DND-41 (cell line): ENCODE results near the gene CARMIL1.
"Not testable (repeated sequence)": the region's sequence is repeated elsewhere in the genome, so short reads cannot be mapped to it uniquely, and the experiment has no call there.

Experiments used
- ATAC-seq: fragments of 200-7000 bp; cut with Tn5 transposase; 3 replicates; pipeline ENCODE4 v1.9.1; 2021; ENCODE audit warnings: low read depth; ENCODE audit not compliant: insufficient read depth
- DNase-seq: peaks from one replicate; pipeline ENCODE4 v3.0.0-alpha.2; 2020
- H2AFZ ChIP-seq: 2 replicates; pipeline ENCODE4 v1.6.0; 2012; ENCODE audit warnings: low read depth, low read length
- H3K27ac ChIP-seq: 2 replicates; pipeline ENCODE4 v1.5.1; 2012; ENCODE audit warnings: low read length, inconsistent platforms
- H3K27me3 ChIP-seq: fragments of 200-600 bp; sonication (generic); 2 replicates; pipeline ENCODE4 v1.6.0; 2012; ENCODE audit warnings: low read length, mild to moderate bottlenecking, inconsistent platforms; ENCODE audit not compliant: insufficient read depth, poor library complexity
- H3K36me3 ChIP-seq: 2 replicates; pipeline ENCODE4 v1.5.1; 2012; ENCODE audit warnings: low read length, inconsistent platforms; ENCODE audit not compliant: insufficient read depth
- H3K4me1 ChIP-seq: 2 replicates; pipeline ENCODE4 v1.5.1; 2012; ENCODE audit warnings: mild to moderate bottlenecking, low read length; ENCODE audit not compliant: insufficient read depth
- H3K4me2 ChIP-seq: 2 replicates; pipeline ENCODE4 v1.6.0; 2012; ENCODE audit warnings: mild to moderate bottlenecking, moderate library complexity, low read length, inconsistent platforms; ENCODE audit not compliant: insufficient read depth
- H3K4me3 ChIP-seq, 2 experiments: fragments of 200-600 bp in 1 of 2; shearing (Covaris generic) in 1 of 2; 2 replicates each; pipeline ENCODE4 v1.5.1; 2012 to 2016; ENCODE audit warnings: inconsistent platforms in 2 of 2, low read length in 2 of 2, mild to moderate bottlenecking in 2 of 2, low read depth in 1 of 2, moderate library complexity in 1 of 2
- H3K79me2 ChIP-seq: 2 replicates; pipeline ENCODE4 v1.6.0; 2012; ENCODE audit warnings: low read length, inconsistent platforms; ENCODE audit not compliant: insufficient read depth
- H3K9ac ChIP-seq: 2 replicates; pipeline ENCODE4 v1.6.0; 2012; ENCODE audit warnings: low read depth, mild to moderate bottlenecking, inconsistent platforms, low read length, moderate library complexity
- H3K9me3 ChIP-seq: 2 replicates; pipeline ENCODE4 v1.5.1; 2012; ENCODE audit warnings: low read length, moderate library complexity, mild to moderate bottlenecking, inconsistent platforms; ENCODE audit not compliant: insufficient read depth, severe bottlenecking
- H4K20me1 ChIP-seq: 2 replicates; pipeline ENCODE4 v1.6.0; 2012; ENCODE audit warnings: low read length; ENCODE audit not compliant: insufficient read depth
- EZH2 ChIP-seq: IDR thresholded peaks from 3 replicates; pipeline ENCODE4 v1.6.1; 2012; ENCODE audit warnings: borderline replicate concordance, low read depth, mild to moderate bottlenecking, moderate library complexity, low read length, inconsistent platforms; ENCODE audit not compliant: severe bottlenecking
- TF ChIP-seq, protein P1 (sequence below): IDR thresholded peaks from 2 replicates; pipeline ENCODE4 v1.5.1; 2012; ENCODE audit warnings: borderline replicate concordance, low read length, moderate library complexity, mild to moderate bottlenecking; ENCODE audit not compliant: poor library complexity, severe bottlenecking; ENCODE audit errors: extremely low read depth

Gene CARMIL1

DNA sequence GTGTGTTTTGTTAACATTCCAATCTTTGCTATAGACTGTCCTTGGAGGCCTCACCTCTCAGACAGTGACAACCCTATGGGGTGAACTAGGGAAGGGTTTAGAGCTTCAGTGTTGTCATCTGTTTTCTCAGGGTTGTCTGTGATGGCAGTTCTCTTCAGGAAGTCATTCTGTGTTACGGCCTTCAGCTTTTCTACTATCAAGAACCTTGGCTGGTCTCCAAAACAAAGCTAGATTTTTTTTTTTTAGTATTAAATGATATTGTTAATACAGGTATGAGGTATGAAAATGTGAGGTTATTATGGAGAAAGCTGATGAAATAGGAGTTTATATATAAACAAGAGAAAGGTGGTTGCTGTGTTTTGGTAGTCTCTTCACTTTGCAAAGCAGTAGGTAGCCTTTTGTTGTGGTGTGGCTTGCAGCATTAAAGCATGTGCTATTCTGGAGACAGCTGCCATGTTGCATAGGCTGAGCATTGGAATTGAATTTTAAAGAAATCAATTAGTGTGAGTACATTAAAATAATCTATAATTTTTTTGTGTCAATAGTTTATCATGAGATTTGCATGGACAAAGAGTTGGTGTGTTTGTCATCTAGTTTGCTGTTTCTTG is 162.6 kb downstream of the CARMIL1 start:
- Histone ChIP-seq H3K9ac (no peak overlapping the region), H3K4me3 (no peak overlapping the region), H3K79me2 (no peaks in the 10 kb centered on the region), H3K4me2 (no peak overlapping the region), H3K9me3 (peaks cover 3% of the 10 kb centered on the region), H2AFZ (no peak overlapping the region), H4K20me1 (no peaks in the 10 kb centered on the region), H3K27ac (no peak overlapping the region), H3K4me1 (no peaks in the 10 kb centered on the region), H3K36me3 (no peaks in the 10 kb centered on the region), H3K27me3 (peaks cover 7% of the 10 kb centered on the region)
- TF ChIP-seq, protein P1, sequence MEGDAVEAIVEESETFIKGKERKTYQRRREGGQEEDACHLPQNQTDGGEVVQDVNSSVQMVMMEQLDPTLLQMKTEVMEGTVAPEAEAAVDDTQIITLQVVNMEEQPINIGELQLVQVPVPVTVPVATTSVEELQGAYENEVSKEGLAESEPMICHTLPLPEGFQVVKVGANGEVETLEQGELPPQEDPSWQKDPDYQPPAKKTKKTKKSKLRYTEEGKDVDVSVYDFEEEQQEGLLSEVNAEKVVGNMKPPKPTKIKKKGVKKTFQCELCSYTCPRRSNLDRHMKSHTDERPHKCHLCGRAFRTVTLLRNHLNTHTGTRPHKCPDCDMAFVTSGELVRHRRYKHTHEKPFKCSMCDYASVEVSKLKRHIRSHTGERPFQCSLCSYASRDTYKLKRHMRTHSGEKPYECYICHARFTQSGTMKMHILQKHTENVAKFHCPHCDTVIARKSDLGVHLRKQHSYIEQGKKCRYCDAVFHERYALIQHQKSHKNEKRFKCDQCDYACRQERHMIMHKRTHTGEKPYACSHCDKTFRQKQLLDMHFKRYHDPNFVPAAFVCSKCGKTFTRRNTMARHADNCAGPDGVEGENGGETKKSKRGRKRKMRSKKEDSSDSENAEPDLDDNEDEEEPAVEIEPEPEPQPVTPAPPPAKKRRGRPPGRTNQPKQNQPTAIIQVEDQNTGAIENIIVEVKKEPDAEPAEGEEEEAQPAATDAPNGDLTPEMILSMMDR, result no peak
- TF ChIP-seq EZH2, result no peak
- ATAC-seq (no peak), DNase-seq (no peak)

DNA sequence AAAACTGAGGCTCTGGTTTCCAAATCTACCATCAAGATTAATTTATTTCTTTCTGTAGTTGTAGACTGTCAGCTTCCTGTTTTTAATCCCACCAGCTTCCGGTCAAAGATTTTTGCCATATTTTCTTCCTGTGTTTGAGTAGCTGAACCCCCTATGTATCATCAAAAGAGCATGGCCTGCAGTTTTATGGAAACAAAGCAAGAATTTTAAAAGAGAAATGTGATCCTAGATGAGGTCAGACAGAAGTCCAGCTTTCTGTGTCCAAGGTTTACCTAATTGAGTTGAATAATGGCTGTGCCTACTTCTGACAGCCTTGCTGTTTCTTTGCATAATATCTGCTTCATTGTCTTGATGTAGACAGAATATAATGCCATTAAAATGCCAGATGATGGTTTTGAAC is 163.7 kb downstream of the CARMIL1 start:
- Histone ChIP-seq H3K4me2 (no peak overlapping the region), H3K9me3 (peaks cover 3% of the 10 kb centered on the region), H3K27me3 (no peaks in the 10 kb centered on the region), H3K4me1 (no peaks in the 10 kb centered on the region), H3K9ac (no peak overlapping the region), H3K36me3 (no peaks in the 10 kb centered on the region), H3K79me2 (no peaks in the 10 kb centered on the region), H3K4me3 (no peak overlapping the region), H4K20me1 (no peaks in the 10 kb centered on the region), H2AFZ (no peak overlapping the region), H3K27ac (no peak overlapping the region)
- DNase-seq (no peak), ATAC-seq (no peak)
- TF ChIP-seq EZH2, result no peak
- TF ChIP-seq, protein P1, result no peak

DNA sequence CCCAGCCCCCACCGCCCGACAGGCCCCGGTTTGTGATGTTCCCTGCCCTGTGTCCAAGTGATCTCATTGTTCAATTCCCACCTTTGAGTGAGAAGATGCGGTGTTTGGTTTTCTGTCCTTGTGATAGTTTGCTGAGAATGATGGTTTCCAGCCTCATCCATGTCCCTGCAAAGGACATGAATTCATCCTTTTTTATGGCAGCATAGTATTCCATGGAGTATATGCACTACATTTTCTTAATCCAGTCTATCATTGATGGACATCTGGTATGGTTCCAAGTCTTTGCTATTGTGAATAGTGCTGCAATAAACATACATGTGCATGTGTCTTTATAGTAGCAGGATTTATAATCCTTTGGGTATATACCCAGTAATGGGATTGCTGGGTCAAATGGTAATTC is 165.3 kb downstream of the CARMIL1 start:
- H4K20me1 ChIP-seq, H3K9me3 ChIP-seq, H3K4me3 ChIP-seq, H3K4me1 ChIP-seq, H3K4me2 ChIP-seq, H2AFZ ChIP-seq, H3K9ac ChIP-seq, H3K36me3 ChIP-seq, H3K79me2 ChIP-seq, H3K27ac ChIP-seq, ATAC-seq, H3K27me3 ChIP-seq, DNase-seq: not testable (repeated sequence)

DNA sequence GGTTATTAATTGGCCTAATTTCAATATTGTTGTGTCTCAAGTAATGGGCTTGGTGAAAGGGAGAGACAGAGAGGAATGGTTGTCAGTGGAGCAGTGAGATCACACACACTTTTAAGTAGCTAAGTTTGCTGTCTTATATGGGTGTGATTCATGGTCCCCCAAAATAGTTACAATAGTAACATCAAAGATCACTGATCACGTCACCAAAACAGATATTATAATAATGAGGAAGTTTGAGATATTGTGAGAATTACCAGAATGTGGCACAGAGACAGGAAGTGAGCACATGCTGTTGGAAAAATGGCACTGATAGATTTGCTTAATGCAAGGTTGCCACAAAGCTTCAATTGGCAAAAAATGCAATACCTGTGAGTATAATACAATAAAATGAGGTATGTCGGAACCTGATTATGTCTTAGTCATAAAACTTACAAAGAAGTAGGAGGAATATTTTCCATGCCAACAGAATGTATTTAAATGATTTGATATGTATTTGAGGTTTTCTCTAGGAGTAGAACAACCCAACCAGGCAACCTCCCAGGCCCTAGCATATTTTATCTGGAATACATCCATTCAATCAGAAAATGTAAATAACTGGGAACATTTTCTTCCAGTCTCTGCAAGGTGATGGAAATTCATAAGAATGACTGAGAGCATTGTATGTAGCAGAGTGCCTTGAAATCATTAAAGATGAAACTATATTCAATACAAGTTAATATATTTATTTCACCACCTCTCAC is 167.8 kb downstream of the CARMIL1 start:
- Histone ChIP-seq H4K20me1 (no peaks in the 10 kb centered on the region), H3K9me3 (peaks cover 3% of the 10 kb centered on the region), H3K36me3 (no peaks in the 10 kb centered on the region), H3K27ac (no peak overlapping the region), H3K4me2 (no peak overlapping the region), H3K4me1 (no peaks in the 10 kb centered on the region), H3K79me2 (no peaks in the 10 kb centered on the region), H3K27me3 (no peaks in the 10 kb centered on the region), H2AFZ (no peak overlapping the region), H3K4me3 (no peak overlapping the region), H3K9ac (no peak overlapping the region)
- DNase-seq, result no peak
- no peak for TF ChIP-seq EZH2
- TF ChIP-seq, protein P1, result no peak
- no peak for ATAC-seq
